HT1080 (cell line): ENCODE results near the gene EVA1C. TPM values are rescaled to one million over a fixed set of nuclear protein-coding genes. Genes with fewer than 3 reads are reported as not detected.
"Not testable (repeated sequence)": the region's sequence is repeated elsewhere in the genome, so short reads cannot be mapped to it uniquely, and the experiment has no call there.

Experiments
- DNase-seq: peaks from one replicate; pipeline ENCODE4 v3.0.0-alpha.2; 2015; ENCODE audit warnings: low read depth
- total RNA-seq: library from RNA; depleted of rRNA; stranded (reverse); fragments of >200 nt; shearing (Covaris generic); gene quantifications from 2 replicates; pipeline ENCODE4 v1.2.3, GENCODE V29; 2014

EVA1C gene
- total RNA-seq, 1 experiment from 2014 or later = not detected

- no peak for DNase-seq
These were observed 72.3 kb downstream of the EVA1C start for GRCh38 chr21:32484706-32485380.

- DNase-seq = no peak
These were observed 79.9 kb downstream of the EVA1C start for GRCh38 chr21:32492376-32492775.

- peak; percentile 67 for DNase-seq
These were observed 82.6 kb downstream of the EVA1C start for GRCh38 chr21:32494934-32495709.

- no peak for DNase-seq
These were observed 84.1 kb downstream of the EVA1C start for GRCh38 chr21:32496568-32496967.

GRCh38 chr21:32499249-32500055 lies 86.9 kb downstream of the EVA1C start:
- peak; percentile 79 for DNase-seq

GRCh38 chr21:32503641-32504040 lies 91.1 kb downstream of the EVA1C start:
- DNase-seq = not testable (repeated sequence)

- not testable (repeated sequence) for DNase-seq
These were observed 93.3 kb downstream of the EVA1C start for GRCh38 chr21:32505767-32506166.

- DNase-seq = not testable (repeated sequence)
These were observed 94.0 kb downstream of the EVA1C start for GRCh38 chr21:32506411-32506965.

GRCh38 chr21:32507342-32507919 lies 94.9 kb downstream of the EVA1C start:
- no peak for DNase-seq

GRCh38 chr21:32508036-32508435 lies 95.5 kb downstream of the EVA1C start:
- not testable (repeated sequence) for DNase-seq

GRCh38 chr21:32508558-32508957 lies 96.1 kb downstream of the EVA1C start:
- no peak for DNase-seq

GRCh38 chr21:32508975-32509374 lies 96.5 kb downstream of the EVA1C start:
- not testable (repeated sequence) for DNase-seq

GRCh38 chr21:32514275-32515055 lies 102.0 kb downstream of the EVA1C start:
- DNase-seq = no peak

GRCh38 chr21:32515874-32516273 lies 103.4 kb downstream of the EVA1C start:
- no peak for DNase-seq

- peak; percentile 42 for DNase-seq
These were observed 104.5 kb downstream of the EVA1C start for GRCh38 chr21:32516756-32517649.

- DNase-seq = no peak
These were observed 107.7 kb downstream of the EVA1C start for GRCh38 chr21:32519945-32520874.

GRCh38 chr21:32520875-32521735 lies 108.6 kb downstream of the EVA1C start:
- DNase-seq = peak; percentile 86
